HepG2 (cell line): ENCODE results near the gene CMIP. TPM values are rescaled to one million over a fixed set of nuclear protein-coding genes. Genes with fewer than 3 reads are reported as not detected.

ENCODE experiments used
- ATAC-seq: fragments of 200-7000 bp; cut with Tn5 transposase; 3 replicates; pipeline ENCODE4 v1.9.1; 2020; ENCODE audit warnings: mild to moderate bottlenecking, moderate library complexity
- BruUV-seq: library from RNA; stranded (reverse); fragments of 400-500 nt; replicated peaks from 2 replicates; lab custom pipeline; 2021; lab: Mats Ljungman, UMichigan
- CTCF ChIA-PET: fragments of 300-600 bp; formaldehyde crosslinking; extraction: SDS; loops from one replicate; lab custom pipeline; 2021; ENCODE audit warnings: low total read pairs, inconsistent platforms, low intra/inter-chr PET ratio; lab: Yijun Ruan, JAX
- POLR2A ChIA-PET: fragments of 350-600 bp; sonication (Branson Sonifier 250); formaldehyde crosslinking; loops from one replicate; lab custom pipeline; 2020; ENCODE audit warnings: antibody characterized with exemption, inconsistent platforms; lab: Yijun Ruan, JAX
- DNase-seq: peaks from one replicate; pipeline ENCODE4 v3.0.0-alpha.2; 2015; ENCODE audit warnings: low spot score
- FAIRE-seq: peaks from 3 replicates; lab custom pipeline; 2011; peaks lifted over from hg19 to GRCh38; lab: Jason Lieb, UNC
- H2AFZ ChIP-seq: one replicate; pipeline ENCODE4 v1.6.1; 2011; ENCODE audit warnings: low read length, inconsistent platforms
- H3K27ac ChIP-seq: fragments of 300-600 bp; 3 replicates; pipeline ENCODE4 v1.8.0; 2011; ENCODE audit warnings: mixed run types, mild to moderate bottlenecking, mixed read lengths, low read length, inconsistent platforms; ENCODE audit not compliant: insufficient read depth; ENCODE audit errors: extremely low read length
- H3K27me3 ChIP-seq, 2 experiments: fragments of 200-600 bp in 1 of 2; 2 replicates in 1 of 2; 3 replicates in 1 of 2; pipeline versions ENCODE4 v1.6.0 to v1.8.0; 2011; ENCODE audit warnings: low read length in 2 of 2, mild to moderate bottlenecking in 2 of 2, moderate library complexity in 2 of 2, inconsistent platforms in 1 of 2; ENCODE audit not compliant: insufficient read depth in 2 of 2, control insufficient read depth in 1 of 2
- H3K36me3 ChIP-seq, 2 experiments: fragments of 200-600 bp in 1 of 2; replicated peaks in 1 of 2; 2 replicates in 1 of 2; 3 replicates in 1 of 2; pipeline versions ENCODE4 v1.5.1 to v1.8.0; 2011; ENCODE audit warnings: low read length in 2 of 2, inconsistent platforms in 1 of 2; ENCODE audit not compliant: insufficient read depth in 2 of 2, control insufficient read depth in 1 of 2
- H3K4me1 ChIP-seq: 2 replicates; pipeline ENCODE4 v1.5.1; 2012; ENCODE audit warnings: low read length, inconsistent platforms; ENCODE audit not compliant: insufficient read depth
- H3K4me2 ChIP-seq: 2 replicates; pipeline ENCODE4 v1.6.0; 2011; ENCODE audit warnings: low read depth, low read length, inconsistent platforms
- H3K4me3 ChIP-seq, 3 experiments: fragments of 200-600 bp in 1 of 3; sonication (generic), shearing (Covaris generic) in 1 of 3; replicated peaks in 1 of 3; 2 replicates each; pipeline ENCODE4 v1.5.1; 2011 to 2016; ENCODE audit warnings: low read length in 3 of 3, inconsistent platforms in 2 of 3, low read depth in 2 of 3, mild to moderate bottlenecking in 2 of 3, control low read depth in 1 of 3, mixed read lengths in 1 of 3; ENCODE audit not compliant: insufficient read depth in 1 of 3
- H3K79me2 ChIP-seq: one replicate; pipeline ENCODE4 v1.6.1; 2011; ENCODE audit warnings: low read length, inconsistent platforms; ENCODE audit not compliant: insufficient read depth
- H3K9ac ChIP-seq: 2 replicates; pipeline ENCODE4 v1.6.0; 2011; ENCODE audit warnings: mild to moderate bottlenecking, low read depth, low read length, inconsistent platforms; ENCODE audit not compliant: insufficient read depth
- H3K9me3 ChIP-seq: 2 replicates; pipeline ENCODE4 v1.5.1; 2012; ENCODE audit warnings: mild to moderate bottlenecking, low read length
- H4K20me1 ChIP-seq: 2 replicates; pipeline ENCODE4 v1.6.0; 2011; ENCODE audit warnings: inconsistent platforms, mild to moderate bottlenecking, low read length, moderate library complexity; ENCODE audit not compliant: insufficient read depth
- ATF6 ChIP-seq: sonication (generic); formaldehyde crosslinking; conservative IDR thresholded peaks from 2 replicates; pipeline ENCODE4 v1.4.0; 2020; ENCODE audit warnings: missing genetic modification reagents
- BCL6 ChIP-seq: IDR thresholded peaks from 2 replicates; pipeline ENCODE4 v1.6.1; 2016; ENCODE audit warnings: missing genetic modification reagents, missing compliant biosample characterization
- CSRNP1 ChIP-seq: sonication (generic); formaldehyde crosslinking; IDR thresholded peaks from 2 replicates; pipeline ENCODE4 v1.8.1; 2023; ENCODE audit warnings: mild to moderate bottlenecking, missing genetic modification reagents
- ESRRA ChIP-seq: sonication (generic); formaldehyde crosslinking; IDR thresholded peaks from 2 replicates; pipeline ENCODE4 v1.5.1; 2020; ENCODE audit warnings: mild to moderate bottlenecking, low read depth, missing genetic modification reagents
- ETV5 ChIP-seq: IDR thresholded peaks from 2 replicates; pipeline ENCODE4 v1.6.1; 2018; ENCODE audit warnings: missing biosample characterization, missing genetic modification reagents, inconsistent platforms, borderline replicate concordance
- HES4 ChIP-seq: sonication (generic); formaldehyde crosslinking; IDR thresholded peaks from 2 replicates; pipeline ENCODE4 v1.9.0; 2021; ENCODE audit warnings: mild to moderate bottlenecking, missing genetic modification reagents, borderline replicate concordance
- KMT2A ChIP-seq: sonication (generic); formaldehyde crosslinking; IDR thresholded peaks from 2 replicates; pipeline ENCODE4 v1.4.0; 2020; ENCODE audit warnings: missing genetic modification reagents
- NCOA5 ChIP-seq: sonication (generic); formaldehyde crosslinking; IDR thresholded peaks from 2 replicates; pipeline ENCODE4 v1.4.0; 2020; ENCODE audit warnings: missing genetic modification reagents
- RARA ChIP-seq: IDR thresholded peaks from 2 replicates; pipeline ENCODE4 v1.6.1; 2016; ENCODE audit warnings: missing genetic modification reagents, missing compliant biosample characterization
- RBM22 ChIP-seq: fragments of 200-400 bp; formaldehyde crosslinking; optimal IDR thresholded peaks from 2 replicates; pipeline ENCODE3; 2017; ENCODE audit warnings: mild to moderate bottlenecking, low read length, moderate library complexity
- ZBTB7B ChIP-seq: sonication (generic); formaldehyde crosslinking; IDR thresholded peaks from 2 replicates; pipeline ENCODE4 v1.4.0; 2020; ENCODE audit warnings: missing genetic modification reagents
- ZMYM3 ChIP-seq: sonication (generic); formaldehyde crosslinking; IDR thresholded peaks from 2 replicates; pipeline ENCODE4 v1.5.1; 2020; ENCODE audit warnings: mild to moderate bottlenecking, missing genetic modification reagents
- ZNF629 ChIP-seq: sonication (generic); formaldehyde crosslinking; conservative IDR thresholded peaks from 2 replicates; pipeline ENCODE4 v1.5.0; 2020; ENCODE audit warnings: missing genetic modification reagents
- ZNF768 ChIP-seq: sonication (generic); formaldehyde crosslinking; IDR thresholded peaks from 2 replicates; pipeline ENCODE4 v1.4.0; 2020; ENCODE audit warnings: missing genetic modification reagents
- ZNF883 ChIP-seq: sonication (generic); formaldehyde crosslinking; IDR thresholded peaks from 2 replicates; pipeline ENCODE4 v1.5.1; 2020; ENCODE audit warnings: mild to moderate bottlenecking, missing genetic modification reagents; ENCODE audit errors: not compliant biosample characterization
- WGBS: methylation state at CpG from one replicate; pipeline ENCODE4 v1.1.6; 2017; ENCODE audit warnings: low lambda C conversion rate; 5-methylcytosine and 5-hydroxymethylcytosine counted together
- in situ Hi-C: cut with HindIII; loops from 2 replicates; pipeline ENCODE4 v1.10.0; 2017; ENCODE audit warnings: low pct_unique_long_range_greater_than_20kb; ENCODE audit not compliant: extremely low pct_ligation_motif_present
- intact Hi-C: fragments of 100-400 bp; cut with micrococcal nuclease; formaldehyde crosslinking; loops from one replicate; pipeline ENCODE4 v1.10.0; 2022; ENCODE audit not compliant: unreplicated experiment
- polyA plus RNA-seq, 8 experiments: library from polyadenylated mRNA; depleted of rRNA in 3 of 8; stranded (reverse) in 7 of 8; unstranded in 1 of 8; fragments of >200 nt; fragmentation: Illumina TruSeq in 4 of 8; extraction: Trizol in 4 of 8; gene quantifications; 2 replicates each; pipeline versions ENCODE4 v1.2.1 to v1.2.3, GENCODE V29; 2011 to 2016; ENCODE audit warnings: low read depth in 4 of 8, missing spikeins in 1 of 8, mixed read lengths in 1 of 8; ENCODE audit not compliant: insufficient read depth in 1 of 8
- total RNA-seq, 5 experiments: library from RNA; depleted of rRNA; stranded (reverse); fragments of >200 nt; fragmentation: Illumina TruSeq; extraction: Trizol; gene quantifications; 2 replicates each; pipeline ENCODE4 v1.2.3, GENCODE V29; 2016; ENCODE audit warnings: low read depth in 1 of 5
- TF ChIP-seq, protein P1 (sequence below): sonication (generic); formaldehyde crosslinking; IDR thresholded peaks from 2 replicates; pipeline ENCODE4 v1.5.1; 2020; ENCODE audit warnings: mild to moderate bottlenecking, missing genetic modification reagents, moderate library complexity

CMIP gene
- total and polyA plus RNA-seq, 2 of the 13 experiments (the other 11 are each of a cell fraction or from before 2014, with no cell fraction given): 10.9 to 18.1 TPM

- ChIA-PET CTCF (no interaction called here), POLR2A (no interaction called here)
- Histone ChIP-seq H3K4me1 (peaks cover 45% of the 10 kb centered on the region), H3K9me3 (no peaks in the 10 kb centered on the region), H2AFZ (no peak overlapping the region), H3K36me3 (peaks cover 18 to 70% of the 10 kb centered on the region in 2 experiments), H4K20me1 (peaks cover 91% of the 10 kb centered on the region), H3K4me3 (no peak overlapping the region), H3K9ac (no peak overlapping the region), H3K27me3 (no peaks in the 10 kb centered on the region), H3K4me2 (no peak overlapping the region), H3K27ac (no peak overlapping the region), H3K79me2 (peaks cover 94% of the 10 kb centered on the region)
- in situ Hi-C loops (no loop called here), intact Hi-C loops (no loop called here)
- no TSS peak for BruUV-seq
- no peak for DNase-seq
- 92% methylated on average over 8 of the region's 9 CpGs for WGBS
- FAIRE-seq: no peak
- TF ChIP-seq ZMYM3 (peak; percentile 22; the same call in 1 of the 2 replicates), ATF6 (CRISPR knock-in tag) (no peak), KMT2A (no peak), ZNF768 (CRISPR knock-in tag) (peak; percentile 31; the same call in 1 of the 2 replicates), BCL6 (CRISPR knock-in tag) (0 out of 2 replicates have a peak, but pooled peaks have one; percentile 49), ZNF883 (peak; percentile 45), ZBTB7B (CRISPR knock-in tag) (no peak), NCOA5 (CRISPR knock-in tag) (no peak), RARA (CRISPR knock-in tag) (0 out of 2 replicates have a peak, but pooled peaks have one; percentile 32), ESRRA (CRISPR knock-in tag) (0 out of 2 replicates have a peak, but pooled peaks have one; percentile 51), RBM22 (peak; percentile 49), CSRNP1 (CRISPR knock-in tag) (no peak), ZNF629 (CRISPR knock-in tag) (peak; percentile 93), HES4 (CRISPR knock-in tag) (0 out of 2 replicates have a peak, but pooled peaks have one; percentile 26), ETV5 (CRISPR knock-in tag) (peak; percentile 27; the same call in 1 of the 2 replicates)
- TF ChIP-seq, protein P1, sequence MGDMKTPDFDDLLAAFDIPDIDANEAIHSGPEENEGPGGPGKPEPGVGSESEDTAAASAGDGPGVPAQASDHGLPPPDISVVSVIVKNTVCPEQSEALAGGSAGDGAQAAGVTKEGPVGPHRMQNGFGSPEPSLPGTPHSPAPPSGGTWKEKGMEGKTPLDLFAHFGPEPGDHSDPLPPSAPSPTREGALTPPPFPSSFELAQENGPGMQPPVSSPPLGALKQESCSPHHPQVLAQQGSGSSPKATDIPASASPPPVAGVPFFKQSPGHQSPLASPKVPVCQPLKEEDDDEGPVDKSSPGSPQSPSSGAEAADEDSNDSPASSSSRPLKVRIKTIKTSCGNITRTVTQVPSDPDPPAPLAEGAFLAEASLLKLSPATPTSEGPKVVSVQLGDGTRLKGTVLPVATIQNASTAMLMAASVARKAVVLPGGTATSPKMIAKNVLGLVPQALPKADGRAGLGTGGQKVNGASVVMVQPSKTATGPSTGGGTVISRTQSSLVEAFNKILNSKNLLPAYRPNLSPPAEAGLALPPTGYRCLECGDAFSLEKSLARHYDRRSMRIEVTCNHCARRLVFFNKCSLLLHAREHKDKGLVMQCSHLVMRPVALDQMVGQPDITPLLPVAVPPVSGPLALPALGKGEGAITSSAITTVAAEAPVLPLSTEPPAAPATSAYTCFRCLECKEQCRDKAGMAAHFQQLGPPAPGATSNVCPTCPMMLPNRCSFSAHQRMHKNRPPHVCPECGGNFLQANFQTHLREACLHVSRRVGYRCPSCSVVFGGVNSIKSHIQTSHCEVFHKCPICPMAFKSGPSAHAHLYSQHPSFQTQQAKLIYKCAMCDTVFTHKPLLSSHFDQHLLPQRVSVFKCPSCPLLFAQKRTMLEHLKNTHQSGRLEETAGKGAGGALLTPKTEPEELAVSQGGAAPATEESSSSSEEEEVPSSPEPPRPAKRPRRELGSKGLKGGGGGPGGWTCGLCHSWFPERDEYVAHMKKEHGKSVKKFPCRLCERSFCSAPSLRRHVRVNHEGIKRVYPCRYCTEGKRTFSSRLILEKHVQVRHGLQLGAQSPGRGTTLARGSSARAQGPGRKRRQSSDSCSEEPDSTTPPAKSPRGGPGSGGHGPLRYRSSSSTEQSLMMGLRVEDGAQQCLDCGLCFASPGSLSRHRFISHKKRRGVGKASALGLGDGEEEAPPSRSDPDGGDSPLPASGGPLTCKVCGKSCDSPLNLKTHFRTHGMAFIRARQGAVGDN (CRISPR knock-in tag): 0 out of 2 replicates have a peak, but pooled peaks have one; percentile 10
- peak; percentile 23; the same call in 2 of the 3 replicates for ATAC-seq
Observed at GRCh38 chr16:81519301-81520150, 74.9 kb downstream of the CMIP start.
